Left lung (tissue), 10 donors: ENCODE results near the gene SLC49A4. TPM values are rescaled to one million over a fixed set of nuclear protein-coding genes. Genes with fewer than 3 reads are reported as not detected.
A peak's percentile ranks its signal among the peaks of the same experiment; 100 is the strongest.

ENCODE experiments used
- ATAC-seq: fragments of 200-7000 bp; cut with Tn5 transposase; one replicate; pipeline ENCODE4 v1.9.1; 2020; ENCODE audit warnings: moderate library complexity
- DNase-seq, 4 donors: peaks; one replicate each; pipeline ENCODE4 v3.0.0-alpha.2; 2013 to 2020
- H3K27ac ChIP-seq, 2 donors: fragments of 200-600 bp; sonication (generic) in 1 of 2; one replicate each; pipeline versions ENCODE4 v1.5.0 to v1.8.0; 2020 to 2021
- H3K27me3 ChIP-seq, 2 donors: fragments of 200-600 bp; sonication (generic) in 1 of 2; one replicate each; pipeline versions ENCODE4 v1.5.0 to v1.8.0; 2020 to 2021
- H3K36me3 ChIP-seq, 2 donors: fragments of 200-600 bp; sonication (generic) in 1 of 2; one replicate each; pipeline versions ENCODE4 v1.5.0 to v1.8.0; 2020 to 2021
- H3K4me1 ChIP-seq, 2 donors: fragments of 200-600 bp; one replicate each; pipeline ENCODE4 v1.8.0; 2021
- H3K4me3 ChIP-seq, 2 donors: fragments of 200-600 bp; sonication (generic) in 1 of 2; one replicate each; pipeline versions ENCODE4 v1.5.0 to v1.8.0; 2020 to 2021; ENCODE audit warnings: mild to moderate bottlenecking in 1 of 2
- H3K9me3 ChIP-seq, 2 donors: fragments of 200-600 bp; sonication (generic) in 1 of 2; one replicate each; pipeline versions ENCODE4 v1.5.0 to v1.8.0; 2020 to 2021
- intact Hi-C, 2 donors: fragments of 100-400 bp; cut with DNase I; formaldehyde crosslinking; loops; one replicate each; pipeline versions ENCODE4 v1.11.2 to v1.14.2; 2022
- polyA plus RNA-seq, 6 donors: library from polyadenylated mRNA; unstranded; fragments of 120-200 nt; gene quantifications; one replicate each; pipeline ENCODE4 v1.2.1, GENCODE V29; 2013; ENCODE audit not compliant: insufficient read length in 6 of 6
- total RNA-seq, 2 donors: library from RNA; stranded (reverse); fragmentation: NEBNext Ultra II Directional; extraction: Animal tissue kit (Norgen Biotek cat#: 25700); gene quantifications; one replicate each; pipeline ENCODE4 v1.2.1, GENCODE V29; 2021
- TF ChIP-seq, protein P1 (sequence below), 2 donors: fragments of 200-600 bp; sonication (generic) in 1 of 2; IDR thresholded peaks; one replicate each; pipeline versions ENCODE4 v1.5.0 to v1.8.0; 2021; ENCODE audit warnings: antibody characterized with exemption in 2 of 2
- donor health status: DM: no; HTN: yes; CAD: no.
- donor health status: DM: no; HTN: no; CAD: no.

Gene SLC49A4
- total and polyA plus RNA-seq, 8 donors: 9.6 to 19.2 (median 10.9) TPM

DNA sequence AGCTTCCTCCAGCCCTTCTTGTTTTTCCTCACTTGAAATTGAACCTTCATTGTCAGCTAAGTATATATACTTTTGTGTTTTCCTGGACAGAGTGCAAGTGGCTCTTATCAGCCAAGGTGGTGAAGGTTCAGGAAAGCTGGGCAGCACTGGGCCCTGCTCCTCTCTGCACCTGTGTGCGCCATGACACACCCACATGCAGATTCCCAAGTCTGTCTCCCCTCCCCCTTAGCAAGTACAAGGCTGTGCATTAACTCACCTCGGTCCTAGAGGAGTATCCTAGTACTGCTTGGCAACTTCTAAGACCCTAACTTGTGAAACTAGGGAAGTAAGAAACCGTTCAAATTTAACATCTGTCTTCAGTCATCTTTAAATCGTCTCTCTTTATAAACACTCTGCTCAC is 85.8 kb downstream of the SLC49A4 start:
- Histone ChIP-seq H3K4me1 (no peaks in the 10 kb centered on the region), H3K27ac (no peak overlapping the region), H3K9me3 (no peaks in the 10 kb centered on the region), H3K4me3 (no peak overlapping the region), H3K27me3 (no peaks in the 10 kb centered on the region), H3K36me3 (peaks cover 0 to 27% of the 10 kb centered on the region in 2 donors)
- DNase-seq: no peak
- intact Hi-C loops: no loop called here
- ATAC-seq: no peak
- TF ChIP-seq, protein P1, sequence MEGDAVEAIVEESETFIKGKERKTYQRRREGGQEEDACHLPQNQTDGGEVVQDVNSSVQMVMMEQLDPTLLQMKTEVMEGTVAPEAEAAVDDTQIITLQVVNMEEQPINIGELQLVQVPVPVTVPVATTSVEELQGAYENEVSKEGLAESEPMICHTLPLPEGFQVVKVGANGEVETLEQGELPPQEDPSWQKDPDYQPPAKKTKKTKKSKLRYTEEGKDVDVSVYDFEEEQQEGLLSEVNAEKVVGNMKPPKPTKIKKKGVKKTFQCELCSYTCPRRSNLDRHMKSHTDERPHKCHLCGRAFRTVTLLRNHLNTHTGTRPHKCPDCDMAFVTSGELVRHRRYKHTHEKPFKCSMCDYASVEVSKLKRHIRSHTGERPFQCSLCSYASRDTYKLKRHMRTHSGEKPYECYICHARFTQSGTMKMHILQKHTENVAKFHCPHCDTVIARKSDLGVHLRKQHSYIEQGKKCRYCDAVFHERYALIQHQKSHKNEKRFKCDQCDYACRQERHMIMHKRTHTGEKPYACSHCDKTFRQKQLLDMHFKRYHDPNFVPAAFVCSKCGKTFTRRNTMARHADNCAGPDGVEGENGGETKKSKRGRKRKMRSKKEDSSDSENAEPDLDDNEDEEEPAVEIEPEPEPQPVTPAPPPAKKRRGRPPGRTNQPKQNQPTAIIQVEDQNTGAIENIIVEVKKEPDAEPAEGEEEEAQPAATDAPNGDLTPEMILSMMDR (IDR thresholded peaks at IDR 0.05): no peak

GRCh38 chr3:122882361-122882947 is 87.6 kb downstream of the SLC49A4 start:
- H3K27me3 ChIP-seq: no peaks in the 10 kb centered on the region
- no peaks in the 10 kb centered on the region for H3K9me3 ChIP-seq
- DNase-seq: no peak
- no peak overlapping the region for H3K27ac ChIP-seq
- TF ChIP-seq, protein P1 (IDR thresholded peaks at IDR 0.05): no peak
- H3K4me1 ChIP-seq: no peaks in the 10 kb centered on the region
- H3K4me3 ChIP-seq: no peak overlapping the region
- H3K36me3 ChIP-seq: peaks cover 0 to 32% of the 10 kb centered on the region in 2 donors
- ATAC-seq: no peak
- intact Hi-C loops: no loop called here

DNA sequence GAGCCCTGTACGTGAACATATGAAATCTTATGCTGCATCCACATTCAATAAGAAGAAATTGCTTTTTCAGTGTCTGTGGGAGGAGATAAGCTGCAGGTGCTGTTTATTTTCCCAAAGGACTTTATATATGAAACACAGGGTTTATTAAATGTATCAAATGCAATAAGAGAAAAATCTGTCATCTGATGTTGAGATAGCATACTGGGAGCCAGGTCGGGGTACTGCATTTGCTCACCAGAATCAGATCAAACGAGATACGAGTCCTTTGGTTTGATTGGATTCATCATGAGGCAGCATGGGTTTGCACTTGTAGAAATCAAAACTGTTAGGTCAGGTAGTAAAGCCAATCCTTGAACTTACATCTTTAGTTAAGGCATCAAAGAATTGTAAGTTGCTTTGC is 91.4 kb downstream of the SLC49A4 start:
- H3K4me1 ChIP-seq: no peaks in the 10 kb centered on the region
- intact Hi-C loops: no loop called here
- no peaks in the 10 kb centered on the region for H3K27me3 ChIP-seq
- no peaks in the 10 kb centered on the region for H3K9me3 ChIP-seq
- TF ChIP-seq, protein P1 (IDR thresholded peaks at IDR 0.05): no peak
- ATAC-seq (no peak), DNase-seq (no peak)
- peaks cover 0 to 13% of the 10 kb centered on the region in 2 donors for H3K36me3 ChIP-seq
- no peak overlapping the region for H3K27ac ChIP-seq
- H3K4me3 ChIP-seq: no peak overlapping the region

GRCh38 chr3:122886946-122887345 is 92.1 kb downstream of the SLC49A4 start:
- Histone ChIP-seq H3K27ac (no peak overlapping the region), H3K27me3 (no peaks in the 10 kb centered on the region), H3K9me3 (no peaks in the 10 kb centered on the region), H3K4me1 (no peaks in the 10 kb centered on the region), H3K4me3 (no peak overlapping the region), H3K36me3 (peaks cover 0 to 6% of the 10 kb centered on the region in 2 donors)
- TF ChIP-seq, protein P1 (IDR thresholded peaks at IDR 0.05): no peak
- intact Hi-C loops: no loop called here
- ATAC-seq: peak; percentile 12
- DNase-seq: no peak

- TF ChIP-seq, protein P1 (IDR thresholded peaks at IDR 0.05): no peak
- no peak overlapping the region for H3K27ac ChIP-seq
- peak in 3 of 4 donors; percentile 34 to 71 (median 53) for DNase-seq
- ATAC-seq: peak; percentile 84
- no peaks in the 10 kb centered on the region for H3K4me1 ChIP-seq
- H3K4me3 ChIP-seq: no peak overlapping the region
- peaks cover 0 to 5% of the 10 kb centered on the region in 2 donors for H3K36me3 ChIP-seq
- no peaks in the 10 kb centered on the region for H3K27me3 ChIP-seq
- no peaks in the 10 kb centered on the region for H3K9me3 ChIP-seq
- intact Hi-C loops: no loop called here
Measured at GRCh38 chr3:122890077-122890719, 95.3 kb downstream of the SLC49A4 start.
